PFSK-1 (cell line): ENCODE measurements around the gene FGD3.

Experiments
- POLR2AphosphoS5 ChIP-seq: IDR thresholded peaks from 2 replicates; pipeline ENCODE4 v1.6.1; 2012; ENCODE audit warnings: low read depth, mild to moderate bottlenecking, control low read depth, low read length, moderate library complexity
- REST ChIP-seq, 2 experiments: IDR thresholded peaks; 2 replicates each; pipeline versions ENCODE4 v1.6.1 to v1.8.0; 2011 to 2012; ENCODE audit warnings: low read depth in 2 of 2, low read length in 2 of 2, control low read depth in 1 of 2, inconsistent platforms in 1 of 2, mild to moderate bottlenecking in 1 of 2, moderate library complexity in 1 of 2; ENCODE audit not compliant: insufficient read depth in 1 of 2
- TAF1 ChIP-seq: IDR thresholded peaks from 2 replicates; pipeline ENCODE4 v1.6.1; 2012; ENCODE audit warnings: low read length, control low read depth, borderline replicate concordance; ENCODE audit not compliant: insufficient read depth

- TF ChIP-seq POLR2AphosphoS5 = no peak
- no peak for TF ChIP-seq TAF1
- TF ChIP-seq REST (IDR thresholded peaks at IDR 0.05; ENCODE audit: insufficient read depth in 1 of 2, low read depth in 2 of 2, low read length in 2 of 2) = no peak
Measured at GRCh38 chr9:93085676-93086075, 138.4 kb downstream of the FGD3 start.
